Aortic smooth muscle cell (primary cell): ENCODE results near the gene FHIP1A. TPM values are rescaled to one million over a fixed set of nuclear protein-coding genes. Genes with fewer than 3 reads are reported as not detected.

ENCODE experiments used
- total RNA-seq: library from RNA; depleted of rRNA; stranded (reverse); fragments of >200 nt; gene quantifications from 2 replicates; pipeline ENCODE4 v1.2.3, GENCODE V29; 2014

Gene FHIP1A
- total RNA-seq: under 0.01 TPM in 1 of 2 replicates, not detected in the other

GRCh38 chr4:151408630-151409469, at the start of gene FHIP1A:
Gene FHIP1A (plus strand): TSS chr4:151409176. CDS start chr4:151566260, 157,084 bp downstream.

Other genes with a start within 250 kb of the FHIP1A start
- not detected in 2 replicates for gene PRSS48, start 132.0 kb upstream of the FHIP1A start, total RNA-seq
- 26.0 and 47.7 TPM in 2 replicates for gene SH3D19, start 83.6 kb upstream of the FHIP1A start, total RNA-seq